Frontal cortex (tissue), 4 donors: ENCODE results near the gene PHACTR3. TPM values are rescaled to one million over a fixed set of nuclear protein-coding genes. Genes with fewer than 3 reads are reported as not detected.
"Not testable (repeated sequence)": the region's sequence is repeated elsewhere in the genome, so short reads cannot be mapped to it uniquely, and the experiment has no call there.

Experiments used
- DNase-seq, 2 donors: peaks; one replicate each; pipeline ENCODE4 v3.0.0; 2012; ENCODE audit warnings: low spot score in 2 of 2
- FAIRE-seq: peaks from 2 replicates; lab custom pipeline; 2012; peaks lifted over from hg19 to GRCh38; lab: Jason Lieb, UNC
- total RNA-seq: library from RNA; depleted of rRNA; stranded (reverse); fragments of >200 nt; gene quantifications from one replicate; pipeline ENCODE4 v1.2.3, GENCODE V29; 2014
- donor health status: control.
- donor health status: control.
- donor health status: control.

The PHACTR3 gene
- total RNA-seq, 1 donor from 2014 or later = 40.8 TPM

DNA sequence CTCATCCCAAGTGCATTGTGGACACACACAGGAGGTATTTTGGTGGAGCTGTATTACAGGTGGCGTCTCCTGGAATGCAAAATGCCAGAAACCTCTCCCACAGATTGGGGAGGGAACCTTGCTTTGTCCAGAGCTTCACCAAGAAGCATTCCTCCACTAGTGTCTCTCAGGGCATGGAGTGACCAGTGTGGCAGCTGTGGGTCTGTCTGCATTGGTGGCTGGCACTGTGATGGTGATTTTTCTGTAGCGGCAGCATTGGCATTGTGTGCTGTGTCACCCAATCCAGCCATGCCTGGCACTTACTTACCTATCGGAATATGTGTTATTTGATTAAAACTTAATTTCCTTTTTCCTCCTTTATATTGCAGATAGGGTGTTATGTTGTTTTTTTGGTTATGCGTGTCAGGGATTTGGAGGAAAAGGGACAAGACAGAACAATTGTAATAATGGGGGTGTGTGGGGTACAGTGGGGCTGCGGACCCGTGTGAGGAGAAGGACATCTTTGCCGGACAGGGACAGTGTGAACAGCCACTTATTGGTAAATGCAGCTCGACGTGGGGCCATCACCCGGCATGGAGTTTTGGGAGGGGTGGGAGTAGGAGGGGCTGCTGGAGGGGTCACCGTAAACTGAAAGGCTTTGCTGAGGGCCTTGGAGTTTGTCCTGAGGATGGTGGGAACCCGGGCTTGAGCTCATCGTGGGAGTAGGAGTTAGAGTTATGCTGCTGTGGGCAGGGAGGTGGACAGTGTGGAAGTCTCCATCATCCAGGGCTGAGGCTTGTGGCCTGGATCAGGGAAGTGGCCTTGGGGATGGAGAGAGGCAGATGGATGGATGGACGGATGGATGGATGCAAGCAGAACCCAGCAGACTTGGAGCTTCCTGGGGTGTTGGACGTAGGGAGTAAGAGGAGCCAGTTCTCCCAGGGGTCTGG, 224.0 kb downstream of the PHACTR3 start:
- no peak for FAIRE-seq
- no peak for DNase-seq

DNA sequence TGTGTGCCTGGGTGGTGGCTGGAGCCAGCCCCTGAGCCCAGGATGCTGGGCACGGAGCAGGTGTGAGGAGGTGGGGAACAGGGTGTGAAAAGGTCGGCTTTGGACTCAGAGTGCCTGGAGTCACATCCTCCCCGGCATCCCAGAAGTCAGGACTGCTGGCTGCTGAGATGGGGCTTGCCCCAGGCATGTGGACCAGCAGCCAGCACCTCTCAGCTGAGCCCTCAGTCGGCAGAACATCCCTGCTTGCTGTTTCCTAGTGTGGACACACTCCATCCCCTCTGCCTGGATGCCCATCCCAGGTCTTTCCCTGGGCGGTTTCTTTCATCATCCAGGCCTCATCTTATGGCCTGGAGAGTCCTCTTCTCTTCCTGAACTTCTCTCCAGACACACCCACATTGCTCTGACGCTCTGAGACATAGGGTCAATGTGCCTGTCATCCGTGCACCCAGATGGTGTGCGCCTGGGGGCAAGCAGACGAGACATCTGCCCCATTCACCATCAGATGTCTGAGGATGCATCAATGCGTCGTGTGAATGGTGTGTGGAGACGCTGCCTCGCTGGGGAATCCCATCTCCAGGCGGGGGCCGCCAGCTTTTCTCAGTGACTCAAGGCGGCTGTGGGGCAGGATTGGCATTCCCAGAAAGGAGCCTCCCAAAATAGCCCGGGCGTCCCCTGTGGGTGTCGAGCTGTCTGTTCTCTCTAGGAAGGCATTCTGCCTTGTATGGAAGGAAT, 224.9 kb downstream of the PHACTR3 start:
- FAIRE-seq = no peak

DNA sequence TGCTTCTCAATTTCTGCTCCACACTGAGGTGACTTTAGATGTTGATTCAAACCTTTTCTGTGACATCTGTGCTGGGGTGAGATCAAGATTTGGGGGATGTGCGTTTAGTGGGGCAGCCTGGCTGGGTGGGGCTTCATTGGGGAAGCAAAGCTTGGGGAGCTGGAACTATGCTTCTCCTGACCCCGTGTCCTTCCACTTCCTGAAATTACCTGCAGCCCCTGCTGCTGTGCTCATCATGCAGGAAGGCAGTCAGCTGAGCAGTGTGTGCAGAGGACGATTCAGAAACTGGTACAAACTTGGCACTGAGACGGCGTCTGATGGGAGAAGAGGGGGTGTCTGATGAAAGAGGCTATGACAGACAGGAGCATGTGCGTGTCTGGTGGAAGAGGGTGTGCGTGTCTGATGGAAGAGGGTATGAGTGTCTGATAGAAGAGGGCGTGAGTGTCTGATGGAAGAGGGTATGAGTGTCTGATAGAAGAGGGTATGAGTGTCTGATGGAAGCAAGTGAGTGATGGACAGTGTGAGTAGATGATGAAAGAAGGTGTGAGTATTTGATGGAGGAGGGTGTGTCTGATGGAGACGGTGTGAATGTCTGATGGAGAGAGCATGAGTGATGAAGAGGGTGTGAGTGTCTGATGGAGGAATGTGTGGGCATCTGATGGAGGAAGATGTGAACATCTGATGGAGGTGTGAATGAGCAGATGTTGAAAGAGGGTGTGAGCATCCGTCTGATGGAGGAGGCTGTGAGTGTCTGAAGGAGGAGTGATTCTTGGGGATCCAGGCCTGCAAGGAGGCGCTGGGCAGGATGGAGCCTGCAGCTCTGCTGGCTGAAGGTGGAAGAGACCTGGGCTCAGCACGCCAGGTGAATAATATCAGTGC, 225.7 kb downstream of the PHACTR3 start:
- no peak for DNase-seq
- no peak for FAIRE-seq

More for the DNA sequence above, 224.9 kb downstream of the PHACTR3 start:
- DNase-seq = peak in 1 of 2 donors; percentile 58

- FAIRE-seq = no peak
- no peak for DNase-seq
These were observed 226.3 kb downstream of the PHACTR3 start for GRCh38 chr20:59830665-59831023.

GRCh38 chr20:59831024-59831915, 226.9 kb downstream of the PHACTR3 start:
- no peak for FAIRE-seq
- DNase-seq = no peak

- FAIRE-seq (no peak), DNase-seq (no peak)
These were observed 227.6 kb downstream of the PHACTR3 start for GRCh38 chr20:59831916-59832270.

DNA sequence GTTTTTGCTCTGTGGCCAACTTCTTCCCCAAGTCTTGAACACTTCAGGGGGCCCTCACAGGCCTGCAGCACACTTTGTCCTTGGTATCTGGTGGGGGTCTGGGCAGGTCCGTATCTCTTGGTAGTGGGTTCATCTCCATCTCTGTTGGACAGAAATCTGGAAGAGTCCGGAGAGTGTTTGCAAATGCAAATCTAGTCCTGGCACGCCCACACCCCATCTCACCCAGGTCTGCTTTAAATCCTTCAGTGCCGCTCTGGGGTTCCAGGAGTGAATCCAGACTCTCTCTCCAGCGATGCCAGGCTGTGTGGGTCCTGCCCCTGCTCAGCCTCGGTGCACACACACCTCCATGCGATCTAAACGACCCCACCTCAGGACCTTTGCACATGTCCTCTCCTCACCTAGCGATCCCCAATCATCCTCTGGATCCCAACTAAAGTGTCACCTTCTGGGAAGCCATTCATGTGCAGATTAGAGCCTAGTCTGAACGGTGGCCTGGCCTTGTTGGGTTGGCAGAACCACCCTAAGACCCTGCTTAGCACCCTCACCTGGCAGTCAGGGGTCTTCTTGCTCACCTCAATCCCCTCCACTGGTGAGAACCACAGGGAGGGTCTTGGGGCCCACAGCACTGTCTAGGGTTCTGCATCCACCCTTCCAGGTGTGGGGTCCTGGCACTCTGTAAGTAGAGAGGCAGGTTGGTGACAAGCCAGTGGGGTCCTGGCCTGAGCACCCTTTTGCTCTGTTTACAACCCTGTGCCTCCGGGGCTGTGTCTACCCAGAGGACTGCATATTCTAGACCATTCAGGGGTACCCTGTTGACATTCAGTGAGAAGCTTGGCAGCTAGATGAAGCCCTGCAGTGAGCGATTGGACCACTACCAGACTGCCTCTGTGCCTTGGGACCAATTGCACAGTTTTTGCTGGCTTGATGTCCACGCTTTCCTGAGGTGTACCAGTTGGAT, 228.3 kb downstream of the PHACTR3 start:
- DNase-seq = no peak
- no peak for FAIRE-seq

DNA sequence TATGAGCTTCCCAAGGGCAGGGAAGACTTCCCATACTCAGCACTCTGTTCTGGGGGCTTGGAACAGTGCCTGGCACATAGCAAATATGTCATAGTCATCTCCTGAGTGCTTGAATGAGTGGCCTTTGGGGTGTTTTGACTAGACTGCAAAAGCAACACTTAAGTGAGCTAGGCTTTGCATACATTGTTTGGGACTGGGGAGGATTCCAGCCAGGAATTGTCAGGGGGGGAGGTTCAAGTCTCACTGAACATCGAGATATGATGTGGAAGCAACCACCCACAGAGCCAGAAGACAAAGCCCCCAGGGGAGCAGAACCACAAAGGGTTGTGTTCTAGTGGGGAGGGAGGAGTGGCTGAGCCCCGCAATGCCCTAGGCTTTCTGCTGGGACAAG, 230.7 kb downstream of the PHACTR3 start:
- FAIRE-seq (no peak), DNase-seq (no peak)

- no peak for FAIRE-seq
- no peak for DNase-seq
These were observed 231.4 kb downstream of the PHACTR3 start for GRCh38 chr20:59835448-59836395.

- no peak for DNase-seq
- no peak for FAIRE-seq
These were observed 232.4 kb downstream of the PHACTR3 start for GRCh38 chr20:59836767-59837166.

GRCh38 chr20:59837623-59838394, 233.5 kb downstream of the PHACTR3 start:
- FAIRE-seq (no peak), DNase-seq (no peak)

DNA sequence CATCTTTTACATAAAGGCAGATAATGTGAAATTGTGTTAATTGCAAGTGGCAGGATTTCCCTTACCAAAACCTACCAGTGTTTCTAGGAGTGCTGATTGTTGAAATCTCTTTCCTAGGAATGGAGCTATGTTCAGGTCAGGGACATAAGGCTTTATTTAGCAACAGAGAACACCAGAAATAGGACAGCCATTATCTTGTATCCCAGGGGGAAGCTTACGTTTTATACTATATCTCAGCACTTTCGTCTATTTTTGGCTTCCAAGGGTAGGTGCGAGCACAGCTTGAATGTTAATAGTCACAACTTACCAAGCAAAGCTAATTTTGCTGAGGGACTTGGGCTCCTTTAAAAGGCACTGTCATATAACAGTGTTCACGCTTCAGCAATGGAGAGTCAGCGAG, 235.1 kb downstream of the PHACTR3 start:
- FAIRE-seq (no peak), DNase-seq (no peak)

- DNase-seq (no peak), FAIRE-seq (no peak)
These were observed 241.1 kb downstream of the PHACTR3 start for GRCh38 chr20:59845472-59845871.

- FAIRE-seq = no peak
- no peak for DNase-seq
These were observed 243.8 kb downstream of the PHACTR3 start for GRCh38 chr20:59848182-59848581.

DNA sequence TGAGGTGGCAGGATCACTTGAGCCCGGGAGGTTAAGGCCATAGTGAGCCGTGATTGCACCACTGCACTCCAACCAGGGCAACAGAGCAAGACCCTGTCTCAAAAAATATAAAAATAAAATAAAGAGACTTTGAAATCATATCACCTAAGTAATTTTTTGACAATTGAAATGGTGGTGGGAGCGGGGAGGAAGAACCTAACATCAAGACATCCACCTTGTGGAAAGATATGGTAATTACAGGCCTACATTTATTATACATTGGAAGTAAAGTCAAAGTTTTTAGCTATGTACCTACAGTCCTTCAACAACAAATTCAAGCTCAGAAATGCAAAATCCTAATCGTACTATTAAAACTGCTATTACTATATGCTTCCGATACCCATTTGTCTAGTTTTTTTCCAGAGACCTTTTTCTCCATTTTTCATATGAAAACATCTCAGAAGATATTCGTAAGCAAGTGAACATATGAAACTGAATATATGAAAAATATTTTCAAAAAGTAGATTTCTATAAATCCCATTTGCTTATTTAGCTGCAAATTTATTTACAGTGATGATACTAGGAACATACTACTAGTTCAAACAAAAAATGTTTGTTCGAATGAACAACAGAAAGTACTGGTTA, 245.8 kb downstream of the PHACTR3 start:
- DNase-seq (no peak), FAIRE-seq (peak; percentile 65)

DNA sequence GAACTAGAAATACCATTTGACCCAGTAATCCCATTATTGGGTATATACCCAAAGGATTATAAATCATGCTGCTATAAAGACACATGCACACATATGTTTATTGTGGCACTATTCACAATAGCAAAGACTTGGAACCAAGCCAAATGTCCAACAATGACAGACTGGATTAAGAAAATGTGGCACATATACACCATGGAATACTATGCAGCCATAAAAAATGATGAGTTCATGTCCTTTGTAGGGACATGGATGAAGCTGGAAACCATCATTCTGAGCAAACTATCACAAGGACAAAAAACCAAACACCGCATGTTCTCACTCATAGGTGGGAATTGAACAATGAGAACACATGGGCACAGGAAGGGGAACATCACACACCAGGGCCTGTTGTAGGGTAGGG, 252.2 kb downstream of the PHACTR3 start:
- FAIRE-seq, DNase-seq: not testable (repeated sequence)
